Activated naive CD8-positive, alpha-beta T cell treated with anti-CD3 and anti-CD28 coated beads, Interleukin-2, amount 10 ng/mL, durations not matched to agents 7 days and 5 days (primary cell): ENCODE data around the gene HLA-DRB1. TPM values are rescaled to one million over a fixed set of nuclear protein-coding genes. Genes with fewer than 3 reads are reported as not detected.
"Not testable (repeated sequence)": the region's sequence is repeated elsewhere in the genome, so short reads cannot be mapped to it uniquely, and the experiment has no call there.

ENCODE experiments used
- ATAC-seq: fragments of 150-1000 bp; cut with Tn5 transposase; one replicate; pipeline ENCODE4 v1.10.0; 2021; ENCODE audit warnings: low read depth, moderate library complexity
- POLR2A ChIA-PET: fragments of 350-600 bp; sonication (Branson Sonifier 250); formaldehyde crosslinking; loops from one replicate; lab custom pipeline; 2021; ENCODE audit warnings: antibody characterized with exemption; lab: Charles Lee
- DNase-seq: peaks from one replicate; pipeline ENCODE4 v3.0.0; 2021
- H3K27ac Mint-ChIP-seq: one replicate; pipeline ENCODE4 v1.8.0; 2022; ENCODE audit warnings: mild to moderate bottlenecking, mixed read lengths
- H3K27me3 Mint-ChIP-seq: one replicate; pipeline ENCODE4 v1.8.0; 2022; ENCODE audit warnings: mild to moderate bottlenecking, moderate library complexity, mixed read lengths
- H3K36me3 Mint-ChIP-seq: one replicate; pipeline ENCODE4 v1.8.0; 2021; ENCODE audit warnings: mild to moderate bottlenecking, mixed read lengths
- H3K4me1 Mint-ChIP-seq: one replicate; pipeline ENCODE4 v1.8.0; 2021; ENCODE audit warnings: mixed read lengths
- H3K4me3 Mint-ChIP-seq: one replicate; pipeline ENCODE4 v1.8.0; 2022; ENCODE audit warnings: mild to moderate bottlenecking, moderate library complexity, mixed read lengths
- H3K9me3 Mint-ChIP-seq: one replicate; pipeline ENCODE4 v1.8.0; 2021; ENCODE audit warnings: mixed read lengths
- total RNA-seq, 2 experiments: library from RNA; stranded (reverse); gene quantifications; one replicate each; pipeline ENCODE4 v1.2.3, GENCODE V29; 2021

Gene HLA-DRB1
- total RNA-seq, 2 experiments from 2014 or later = 11.8 to 12.1 TPM

DNA sequence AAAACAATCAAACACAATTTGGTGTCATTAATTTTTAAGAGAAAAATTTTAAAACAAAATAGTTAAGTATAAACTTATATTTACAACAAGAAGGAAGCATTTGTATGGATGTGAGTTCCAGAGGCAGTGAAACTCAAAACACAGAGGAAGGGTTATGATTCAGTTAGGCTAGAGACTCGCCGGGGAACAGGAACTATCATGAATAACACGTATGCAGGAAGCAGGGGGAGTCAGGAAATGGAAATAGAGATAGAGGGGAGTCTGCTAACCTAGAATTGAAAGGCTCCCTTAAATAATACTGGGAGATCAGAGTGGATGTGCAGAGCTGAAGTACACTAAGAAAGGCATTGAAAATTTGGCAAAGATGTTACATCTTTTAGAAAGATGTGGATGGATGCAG lies 14.2 kb upstream of the HLA-DRB1 start:
- H3K36me3 Mint-ChIP-seq = peaks cover 17% of the 10 kb centered on the region

DNA sequence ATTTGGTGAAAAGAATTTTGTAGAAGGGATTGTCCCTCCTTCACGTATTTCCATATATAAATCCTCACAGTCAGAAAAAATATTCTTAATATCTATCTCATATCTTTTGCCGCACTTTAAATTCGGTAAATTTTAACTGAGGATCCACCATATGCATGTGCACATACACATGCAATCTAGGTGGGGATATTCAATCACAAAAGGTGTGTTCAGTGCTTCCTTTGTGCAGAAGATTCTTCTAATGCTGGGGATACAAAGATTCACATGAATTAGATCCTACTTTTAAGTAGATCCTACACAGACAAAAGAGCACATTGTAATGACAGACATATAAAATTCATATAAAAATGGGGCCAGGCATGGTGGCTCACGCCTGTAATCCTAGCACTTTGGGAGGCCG lies 13.6 kb upstream of the HLA-DRB1 start:
- Mint-ChIP-seq H3K4me1 (peaks cover 16% of the 10 kb centered on the region), H3K9me3 (peaks cover 22% of the 10 kb centered on the region), H3K27ac (no peak overlapping the region), H3K4me3 (peak overlapping the region; percentile 8), H3K27me3 (peaks cover 3% of the 10 kb centered on the region), H3K36me3 (peaks cover 22% of the 10 kb centered on the region)
- DNase-seq = no peak
- POLR2A ChIA-PET = no interaction called here
- no peak for ATAC-seq

More for the DNA sequence above, 14.2 kb upstream of the HLA-DRB1 start:
- no peak for DNase-seq
- Mint-ChIP-seq H3K9me3 (peaks cover 22% of the 10 kb centered on the region), H3K4me3 (peak overlapping the region; percentile 43), H3K4me1 (peaks cover 16% of the 10 kb centered on the region), H3K27ac (peak overlapping the region; percentile 72), H3K27me3 (peaks cover 3% of the 10 kb centered on the region)
- ATAC-seq = peak; percentile 60
- POLR2A ChIA-PET = no interaction called here

DNA sequence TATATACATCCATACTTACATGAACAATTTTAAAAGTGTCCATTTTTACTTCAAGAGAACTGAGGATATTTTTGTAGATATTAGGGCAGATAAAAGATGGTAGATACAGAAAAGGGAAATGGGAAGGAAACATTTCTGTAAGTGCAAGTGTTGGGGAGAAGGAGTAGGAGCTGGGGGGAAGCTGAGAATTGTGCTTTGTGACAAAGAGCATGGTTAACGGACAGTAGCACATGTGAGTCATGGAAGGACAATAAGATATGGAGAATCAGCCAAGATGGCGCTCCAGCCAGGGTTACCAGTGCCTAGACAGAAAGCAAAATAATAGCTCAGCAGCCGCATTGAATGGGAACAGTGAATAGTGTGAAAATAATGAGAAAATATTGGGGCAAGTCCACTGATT lies 12.7 kb upstream of the HLA-DRB1 start:
- Mint-ChIP-seq H3K4me1 (peaks cover 16% of the 10 kb centered on the region), H3K9me3 (peaks cover 22% of the 10 kb centered on the region), H3K4me3 (no peak overlapping the region), H3K27me3 (peaks cover 3% of the 10 kb centered on the region), H3K27ac (peak overlapping the region; percentile 22), H3K36me3 (peaks cover 20% of the 10 kb centered on the region)
- DNase-seq (no peak), ATAC-seq (no peak)
- POLR2A ChIA-PET = no interaction called here

DNA sequence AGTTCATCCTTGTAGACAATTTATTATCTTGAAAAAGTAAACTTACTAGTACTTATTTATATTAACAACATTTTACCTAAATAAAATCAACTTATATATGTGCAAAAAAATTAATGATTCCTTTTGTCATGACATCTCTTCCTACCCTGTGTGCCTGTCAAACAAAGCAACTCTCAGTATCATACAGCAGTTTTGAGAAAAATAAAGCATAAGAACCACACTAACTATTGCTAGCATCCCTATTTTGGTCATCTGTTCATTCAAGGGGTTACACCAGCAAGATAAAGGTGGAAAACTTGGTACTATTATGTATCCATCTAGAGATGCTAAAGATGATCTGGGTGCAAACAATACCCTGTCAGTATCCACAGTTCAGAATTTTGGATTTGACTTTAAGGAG lies 7.4 kb upstream of the HLA-DRB1 start:
- ATAC-seq = peak; percentile 94
- Mint-ChIP-seq H3K9me3 (peaks cover 8% of the 10 kb centered on the region), H3K4me3 (no peak overlapping the region), H3K36me3 (peaks cover 8% of the 10 kb centered on the region), H3K4me1 (peaks cover 5% of the 10 kb centered on the region), H3K27me3 (no peaks in the 10 kb centered on the region), H3K27ac (no peak overlapping the region)
- POLR2A ChIA-PET = no interaction called here
- no peak for DNase-seq

DNA sequence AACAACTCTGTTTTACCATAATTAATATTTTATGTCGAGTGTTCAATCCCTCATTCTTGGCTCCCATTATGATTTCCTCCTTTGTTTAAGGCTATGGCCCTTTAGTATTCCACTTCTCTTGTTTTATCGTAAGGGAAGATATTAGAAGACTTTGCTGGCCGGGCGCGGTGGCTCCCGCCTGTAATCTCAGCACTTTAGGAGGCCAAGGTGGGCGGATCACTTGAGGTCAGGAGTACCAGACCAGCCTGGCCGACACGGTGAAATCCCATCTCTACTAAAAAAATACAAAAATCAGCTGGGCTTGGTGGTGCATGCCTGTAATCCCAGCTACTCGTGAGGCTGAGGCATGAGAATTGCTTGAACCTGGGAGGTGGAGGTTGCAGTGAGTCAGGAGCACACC lies 1.1 kb upstream of the HLA-DRB1 start:
- POLR2A ChIA-PET, H3K4me3 Mint-ChIP-seq, DNase-seq, H3K27ac Mint-ChIP-seq, ATAC-seq, H3K36me3 Mint-ChIP-seq, H3K4me1 Mint-ChIP-seq, H3K9me3 Mint-ChIP-seq: not testable (repeated sequence)
- H3K27me3 Mint-ChIP-seq = peaks cover 23% of the 10 kb centered on the region

DNA sequence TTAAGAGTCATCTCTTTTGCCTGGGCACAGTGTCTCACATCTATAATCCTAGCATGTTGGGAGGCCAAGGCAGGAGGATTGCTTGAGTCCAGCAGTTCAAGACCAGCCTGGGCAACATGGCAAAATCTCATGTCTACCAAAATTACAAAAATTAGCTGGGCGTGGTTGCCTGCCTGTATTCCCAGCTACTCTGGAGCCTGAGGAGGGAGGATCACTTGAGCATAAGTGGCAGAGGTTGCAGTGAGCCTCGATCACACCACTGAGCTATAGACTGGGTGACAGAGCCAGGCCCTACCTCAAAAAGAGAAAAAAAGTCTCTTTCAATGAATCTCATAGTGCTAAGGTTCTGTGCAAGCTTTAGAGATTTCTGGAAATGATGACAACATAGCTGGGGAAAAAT lies 1.5 kb downstream of the HLA-DRB1 start:
- Mint-ChIP-seq H3K27ac (no peak overlapping the region), H3K4me3 (peak overlapping the region; percentile 12), H3K4me1 (peaks cover 3% of the 10 kb centered on the region), H3K36me3 (peaks cover 1% of the 10 kb centered on the region), H3K9me3 (no peaks in the 10 kb centered on the region), H3K27me3 (peaks cover 33% of the 10 kb centered on the region)
- DNase-seq (no peak), ATAC-seq (no peak)
- POLR2A ChIA-PET = no interaction called here

DNA sequence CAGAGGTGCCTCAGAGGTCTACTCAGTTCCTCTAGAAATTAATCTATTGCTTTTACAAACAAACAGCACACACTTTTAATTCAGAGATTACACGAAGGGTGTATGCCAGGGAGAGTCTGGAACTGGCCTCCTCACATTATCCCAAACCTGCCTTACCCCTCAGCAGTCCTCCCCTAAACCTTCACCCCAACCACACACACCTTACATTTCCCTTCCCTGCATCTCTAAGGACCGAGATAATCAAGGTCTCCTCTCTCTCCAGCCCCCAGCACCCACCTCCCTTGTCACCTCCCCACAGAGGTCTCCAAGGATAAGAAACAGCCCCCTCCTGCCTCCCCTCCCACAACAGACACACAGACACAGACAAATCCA lies 6.1 kb downstream of the HLA-DRB1 start:
- peaks cover 26% of the 10 kb centered on the region for H3K27me3 Mint-ChIP-seq
- peak overlapping the region; percentile 35 for H3K27ac Mint-ChIP-seq
- DNase-seq = no peak
- peaks cover 1% of the 10 kb centered on the region for H3K36me3 Mint-ChIP-seq
- POLR2A ChIA-PET = interaction anchor here (0.8 kb wide), 1 partner anchor 25 kb away, joined by 3 read pairs; no protein-coding TSS in a partner anchor
- H3K9me3 Mint-ChIP-seq = no peaks in the 10 kb centered on the region
- no peak for ATAC-seq
- H3K4me3 Mint-ChIP-seq = no peak overlapping the region
- peaks cover 12% of the 10 kb centered on the region for H3K4me1 Mint-ChIP-seq

DNA sequence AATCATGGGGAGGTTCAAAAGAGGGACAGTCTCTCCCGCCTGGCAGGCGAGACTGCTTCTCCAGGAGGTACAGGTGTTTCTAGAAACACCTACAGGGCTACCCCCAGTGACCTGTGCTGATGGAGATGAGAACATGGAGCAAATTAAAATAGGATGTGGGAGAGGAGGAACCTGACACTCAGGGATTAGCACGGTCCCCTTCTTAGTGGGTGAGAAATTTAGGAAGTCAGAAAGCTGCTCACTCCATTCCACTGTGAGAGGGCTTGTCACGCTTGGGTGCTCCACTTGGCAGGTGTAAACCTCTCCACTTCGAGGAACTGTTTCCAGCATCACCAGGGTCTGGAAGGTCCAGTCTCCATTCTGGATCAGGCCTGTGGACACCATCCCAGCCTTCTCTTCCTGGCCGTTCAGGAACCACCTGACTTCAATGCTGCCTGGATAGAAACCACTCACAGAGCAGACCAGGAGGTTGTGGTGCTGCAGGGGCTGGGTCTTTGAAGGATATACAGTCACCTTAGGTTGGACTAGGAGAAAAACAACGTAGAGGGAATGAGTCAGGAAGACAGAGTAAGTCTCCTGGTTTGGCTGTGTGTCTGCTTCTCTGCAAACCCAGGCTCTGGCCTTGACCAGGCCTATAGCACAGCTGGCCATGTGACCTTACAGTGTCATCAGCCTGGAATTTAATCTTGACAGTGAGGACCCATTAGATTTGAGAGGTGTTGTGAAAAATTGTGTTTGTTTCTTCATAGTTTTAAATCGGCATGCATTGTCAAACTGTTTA lies 8.1 kb downstream of the HLA-DRB1 start:
- Mint-ChIP-seq H3K4me3 (no peak overlapping the region), H3K27me3 (peaks cover 13% of the 10 kb centered on the region), H3K27ac (no peak overlapping the region), H3K4me1 (peaks cover 15% of the 10 kb centered on the region), H3K9me3 (no peaks in the 10 kb centered on the region), H3K36me3 (no peaks in the 10 kb centered on the region)
- ATAC-seq (no peak), DNase-seq (no peak)
- POLR2A ChIA-PET = no interaction called here

DNA sequence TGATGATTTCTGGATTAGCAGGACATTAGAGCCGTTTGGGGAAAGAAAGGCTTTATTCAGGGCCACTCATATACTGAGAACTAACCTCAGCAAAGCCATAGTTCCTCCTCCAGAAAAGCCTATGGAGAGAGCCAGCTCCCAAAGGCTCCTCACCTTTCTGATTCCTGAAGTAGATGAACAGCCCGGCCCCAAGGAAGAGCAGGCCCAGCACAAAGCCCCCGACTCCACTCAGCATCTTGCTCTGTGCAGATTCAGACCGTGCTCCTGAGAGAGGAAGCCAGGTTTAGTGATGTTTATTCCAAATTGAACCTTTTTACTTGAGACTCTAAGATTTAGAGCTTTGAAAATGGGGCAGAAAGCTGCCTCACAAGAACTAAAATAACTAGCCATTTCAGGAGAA lies 9.1 kb downstream of the HLA-DRB1 start:
- Mint-ChIP-seq H3K4me3 (no peak overlapping the region), H3K4me1 (peaks cover 15% of the 10 kb centered on the region), H3K27me3 (peaks cover 9% of the 10 kb centered on the region), H3K9me3 (no peaks in the 10 kb centered on the region), H3K27ac (peak overlapping the region; percentile 0), H3K36me3 (no peaks in the 10 kb centered on the region)
- ATAC-seq (no peak), DNase-seq (no peak)
- POLR2A ChIA-PET = no interaction called here

DNA sequence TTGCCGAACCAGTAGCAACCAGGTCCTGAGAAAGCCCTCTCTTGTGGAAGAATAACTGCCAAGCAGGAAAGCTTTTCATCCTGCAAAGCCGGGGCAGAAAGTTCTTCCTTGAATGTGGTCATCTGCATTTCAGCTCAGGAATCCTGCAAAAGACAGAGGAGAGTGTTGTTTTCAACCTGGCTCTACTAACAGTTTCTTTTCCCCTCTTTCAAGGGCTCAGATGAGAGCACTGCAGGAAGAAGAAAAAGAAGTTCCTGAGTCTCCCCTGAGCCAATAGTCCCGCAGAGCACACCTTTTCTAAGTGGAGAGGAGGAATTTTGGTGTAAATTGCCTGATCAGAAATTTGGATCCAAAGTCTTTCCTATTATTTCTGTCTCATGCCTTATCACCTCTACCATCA lies 10.7 kb downstream of the HLA-DRB1 start:
- Mint-ChIP-seq H3K27me3 (peaks cover 14% of the 10 kb centered on the region), H3K27ac (peak overlapping the region; percentile 3), H3K36me3 (no peaks in the 10 kb centered on the region), H3K4me3 (peak overlapping the region; percentile 8), H3K4me1 (peaks cover 15% of the 10 kb centered on the region), H3K9me3 (no peaks in the 10 kb centered on the region)
- POLR2A ChIA-PET = interaction anchor here (1.1 kb wide), 1 partner anchor 96 kb away, joined by 3 read pairs; no protein-coding TSS in a partner anchor
- no peak for ATAC-seq
- DNase-seq = no peak

DNA sequence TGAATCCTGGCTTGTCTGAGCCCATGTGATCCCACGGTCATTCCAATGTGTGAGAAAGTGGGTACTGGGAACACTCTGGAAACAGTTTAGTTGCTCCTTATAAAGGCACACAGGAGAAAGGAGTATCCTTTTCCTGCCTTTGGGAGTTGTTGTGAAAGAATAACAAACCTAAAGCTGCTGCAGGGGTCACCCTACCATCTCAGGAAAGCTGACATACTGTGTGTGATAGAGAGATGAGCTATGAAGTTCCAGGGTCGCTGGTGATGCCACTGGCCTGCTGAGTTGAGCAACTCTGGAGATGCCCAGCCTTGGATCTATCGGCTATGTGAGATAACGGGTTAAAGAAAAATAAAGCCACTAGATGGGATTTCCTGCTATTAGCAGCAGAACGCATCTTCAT lies 12.2 kb downstream of the HLA-DRB1 start:
- DNase-seq, H3K36me3 Mint-ChIP-seq, ATAC-seq, H3K27me3 Mint-ChIP-seq, H3K27ac Mint-ChIP-seq, H3K9me3 Mint-ChIP-seq, POLR2A ChIA-PET, H3K4me3 Mint-ChIP-seq: not testable (repeated sequence)
- H3K4me1 Mint-ChIP-seq = peaks cover 15% of the 10 kb centered on the region

DNA sequence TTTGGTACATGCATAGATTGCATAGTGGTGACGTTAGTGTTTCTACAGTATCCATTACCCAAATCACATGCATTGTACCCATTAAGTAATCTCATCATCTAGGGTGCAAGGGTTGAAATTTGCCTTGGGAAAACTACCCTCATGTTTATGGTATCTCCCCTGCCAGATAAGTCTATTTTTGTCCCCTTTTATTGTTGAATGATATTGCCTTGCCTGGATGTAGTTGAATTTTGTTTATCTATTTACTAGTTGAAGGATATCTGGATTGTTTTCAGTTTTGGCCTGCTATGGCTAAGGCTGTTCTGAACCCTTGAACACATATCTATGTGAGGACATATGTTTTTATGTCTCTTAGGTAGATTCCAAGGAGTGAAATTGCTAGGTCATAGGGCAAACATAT lies 13.4 kb downstream of the HLA-DRB1 start:
- no peak overlapping the region for H3K27ac Mint-ChIP-seq
- ATAC-seq (no peak), DNase-seq (no peak)
- H3K9me3 Mint-ChIP-seq = no peaks in the 10 kb centered on the region
- H3K4me1 Mint-ChIP-seq = peaks cover 15% of the 10 kb centered on the region
- POLR2A ChIA-PET = no interaction called here
- H3K36me3 Mint-ChIP-seq = no peaks in the 10 kb centered on the region
- H3K27me3 Mint-ChIP-seq = peaks cover 10% of the 10 kb centered on the region
- H3K4me3 Mint-ChIP-seq = no peak overlapping the region

DNA sequence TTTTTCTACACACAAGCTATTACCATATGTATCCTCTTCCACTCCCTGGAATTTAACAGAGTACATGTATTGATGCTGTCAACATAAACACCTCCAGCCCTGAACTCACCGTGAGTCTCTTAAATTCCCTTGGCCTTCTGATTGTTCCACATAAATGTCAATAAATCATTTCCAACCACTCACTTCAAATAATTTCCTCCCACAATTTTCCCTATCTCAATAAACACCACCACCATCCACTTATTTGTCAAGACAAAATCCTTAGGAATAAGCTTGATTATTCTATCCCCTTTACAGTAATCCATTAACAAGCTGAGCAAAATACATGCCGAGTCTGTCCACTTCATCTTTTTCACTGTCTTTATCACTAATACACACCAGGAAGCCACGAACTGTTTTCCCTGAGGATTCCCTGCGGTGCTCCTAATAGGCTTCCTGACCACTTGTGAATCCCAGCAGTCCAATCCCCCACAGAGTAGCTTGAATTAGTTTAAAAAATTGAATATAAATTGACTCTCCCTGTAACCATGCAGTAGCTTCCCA lies 19.2 kb downstream of the HLA-DRB1 start:
- Mint-ChIP-seq H3K27ac (no peak overlapping the region), H3K36me3 (no peaks in the 10 kb centered on the region), H3K27me3 (peaks cover 10% of the 10 kb centered on the region), H3K9me3 (no peaks in the 10 kb centered on the region), H3K4me3 (no peak overlapping the region), H3K4me1 (no peaks in the 10 kb centered on the region)
- no peak for DNase-seq
- no peak for ATAC-seq
- POLR2A ChIA-PET = no interaction called here

DNA sequence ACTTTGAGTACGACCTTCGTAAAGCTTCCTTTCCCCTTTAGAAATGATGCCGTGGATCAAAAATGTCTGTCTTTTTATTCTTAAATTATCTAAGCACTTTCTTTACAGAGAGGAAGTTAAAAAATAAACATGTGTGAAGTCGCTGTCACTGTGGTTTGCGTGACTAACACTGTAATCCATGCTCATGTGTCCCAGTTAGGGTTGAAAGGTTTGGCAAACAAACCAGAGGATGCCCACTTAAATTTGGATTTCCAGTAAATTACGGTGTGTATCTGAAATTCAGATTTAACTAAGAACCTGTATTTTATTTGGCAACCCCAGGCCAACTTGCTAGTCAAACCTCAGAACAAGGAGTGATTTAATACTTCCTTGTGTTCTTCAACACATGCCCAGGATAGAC lies 21.1 kb downstream of the HLA-DRB1 start:
- Mint-ChIP-seq H3K9me3 (no peaks in the 10 kb centered on the region), H3K4me3 (no peak overlapping the region), H3K27ac (no peak overlapping the region), H3K4me1 (no peaks in the 10 kb centered on the region), H3K27me3 (no peaks in the 10 kb centered on the region), H3K36me3 (no peaks in the 10 kb centered on the region)
- POLR2A ChIA-PET = no interaction called here
- ATAC-seq (no peak), DNase-seq (no peak)
